Measurements from ENCODE around the gene CSNK1E.

CSNK1E gene

DNA sequence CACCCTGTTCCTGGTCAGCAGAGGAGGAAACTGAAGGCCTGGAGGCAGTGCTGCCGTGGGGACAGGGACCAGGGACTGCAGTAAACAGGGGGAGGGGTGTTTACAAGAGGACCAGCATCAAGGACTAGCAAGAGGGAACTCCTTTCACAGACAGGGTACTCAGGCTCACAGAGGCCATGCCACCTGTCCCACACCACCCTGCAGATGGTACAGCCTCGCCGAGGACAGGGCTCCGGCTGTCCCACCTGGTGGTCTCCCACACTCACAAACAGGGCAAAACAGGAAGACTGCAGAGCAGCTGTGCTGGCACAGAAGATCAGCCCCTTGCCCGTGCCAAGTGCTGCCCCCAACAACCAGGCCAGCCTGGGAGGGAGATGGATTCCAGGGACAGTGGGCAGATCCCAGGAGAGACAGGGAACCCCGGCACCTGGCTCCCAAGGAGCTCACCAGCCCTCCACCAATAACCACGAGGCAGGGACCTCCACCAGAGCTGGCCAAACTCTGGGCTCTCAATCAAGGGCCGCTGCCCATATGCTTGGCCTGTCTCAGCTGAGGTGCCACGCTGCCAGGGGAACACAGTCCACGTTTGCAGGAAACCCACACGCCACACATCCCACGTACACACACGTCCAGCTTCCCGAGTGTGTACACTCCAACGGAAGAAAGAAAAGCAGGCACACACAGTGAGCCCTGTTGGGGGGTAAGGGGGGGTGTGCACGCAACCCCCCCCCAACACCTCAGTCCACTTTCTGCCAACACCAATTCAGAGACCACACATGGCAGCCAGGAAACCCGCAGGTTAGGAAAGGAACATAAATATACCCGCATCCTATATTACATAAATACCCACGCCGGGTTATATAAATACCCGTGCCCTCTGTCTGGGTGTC is 2.1 kb downstream of the CSNK1E start:
- H3K4me3 ChIP-seq (ENCODE audit: low read depth, low read length): peak overlapping the region; percentile 94
- peaks cover 57% of the 10 kb centered on the region for H3K4me1 ChIP-seq (ENCODE audit: control insufficient read depth, insufficient read depth, low read length, unreplicated experiment)
- no peak overlapping the region for H2AFZ ChIP-seq (ENCODE audit: low read length, unreplicated experiment)
- H3K27ac ChIP-seq (ENCODE audit: low read depth, low read length): peak overlapping the region; percentile 98
- H3K36me3 ChIP-seq (ENCODE audit: insufficient read depth, low read length): peaks cover 10% of the 10 kb centered on the region; the same call in 1 of the 2 replicates
- no peaks in the 10 kb centered on the region for H3K27me3 ChIP-seq (ENCODE audit: insufficient read depth, low read length)
- peaks cover 67% of the 10 kb centered on the region for H3K79me2 ChIP-seq (ENCODE audit: control insufficient read depth, insufficient read depth, low read length, unreplicated experiment)

DNA sequence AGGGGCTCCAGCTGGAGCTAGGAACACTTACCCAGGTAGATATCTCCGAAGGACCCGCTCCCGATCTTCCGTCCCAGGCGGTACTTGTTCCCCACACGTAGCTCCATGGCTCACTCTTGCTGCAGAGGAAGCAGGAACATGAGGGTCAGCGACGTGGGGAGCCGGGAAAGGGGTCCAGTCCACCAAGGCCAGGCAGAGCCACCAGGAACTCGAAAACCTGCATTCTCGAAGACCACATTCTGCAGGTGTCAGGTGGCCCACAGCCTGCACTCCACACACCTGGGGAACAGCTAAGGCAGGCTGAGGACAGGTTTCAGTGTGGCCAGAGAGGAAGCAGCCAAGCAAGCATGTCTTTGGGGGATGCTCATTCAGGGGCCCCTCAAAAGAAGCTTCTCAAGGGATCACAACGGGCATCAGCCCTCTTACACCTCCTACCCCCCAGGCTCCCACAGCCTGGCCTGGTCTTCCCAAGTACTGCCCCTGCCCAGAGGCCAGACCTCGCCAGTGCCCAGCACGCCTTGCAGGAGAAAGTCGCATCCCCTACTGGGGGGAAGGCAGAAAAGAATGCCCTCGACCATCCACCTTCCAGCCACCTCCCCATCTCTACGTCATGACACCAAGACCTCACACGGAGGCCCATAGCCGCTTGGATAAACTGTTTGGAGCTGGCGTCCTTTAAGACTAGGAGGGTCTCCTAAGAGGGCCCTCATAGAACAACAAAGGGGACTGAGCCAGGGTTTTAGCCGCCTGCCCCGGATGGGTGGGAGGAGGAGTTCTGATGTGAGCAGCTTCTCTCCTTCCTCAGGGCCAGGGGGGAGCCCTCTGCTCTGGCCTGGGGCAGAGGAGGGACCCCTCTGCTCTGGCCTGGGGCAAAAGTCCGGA is 2.9 kb downstream of the CSNK1E start:
- Histone ChIP-seq H3K36me3 (ENCODE audit: insufficient read depth, low read length) (peaks cover 10% of the 10 kb centered on the region; the same call in 1 of the 2 replicates), H3K4me3 (ENCODE audit: low read depth, low read length) (peak overlapping the region; percentile 94), H3K4me1 (ENCODE audit: control insufficient read depth, insufficient read depth, low read length, unreplicated experiment) (peaks cover 64% of the 10 kb centered on the region)

DNA sequence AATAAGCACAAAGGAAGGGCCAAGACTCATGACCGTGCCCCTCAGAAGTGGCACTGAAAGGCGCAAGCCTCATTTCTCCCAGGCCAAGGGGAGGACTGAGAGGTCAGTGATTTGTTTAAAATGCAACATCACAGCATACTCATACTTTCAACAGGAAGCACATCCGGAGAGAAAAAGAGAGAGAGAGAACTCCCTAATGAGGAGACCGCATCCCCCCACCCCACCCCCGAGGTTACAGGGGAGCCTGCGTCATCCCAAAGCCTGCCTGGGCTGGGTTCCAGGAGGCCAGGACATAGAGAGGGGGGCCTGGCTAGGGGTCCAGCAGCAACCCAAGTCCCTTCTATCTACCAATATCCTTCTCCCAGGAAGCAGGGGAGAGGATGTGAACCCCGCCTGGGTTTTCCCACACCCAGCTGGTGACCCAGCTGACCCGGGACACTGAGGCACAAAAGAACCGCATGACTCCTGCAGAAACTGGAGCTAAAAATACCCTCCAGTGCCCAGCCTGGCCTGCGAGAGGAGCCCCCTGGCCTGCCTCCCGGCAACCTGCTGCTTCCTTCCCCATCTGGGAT is 3.8 kb downstream of the CSNK1E start:
- peak overlapping the region; percentile 94 for H3K4me3 ChIP-seq (ENCODE audit: low read depth, low read length)
- peaks cover 10% of the 10 kb centered on the region; the same call in 1 of the 2 replicates for H3K36me3 ChIP-seq (ENCODE audit: insufficient read depth, low read length)
- peak overlapping the region; percentile 98 for H3K27ac ChIP-seq (ENCODE audit: low read depth, low read length)
- H3K27me3 ChIP-seq (ENCODE audit: insufficient read depth, low read length): no peaks in the 10 kb centered on the region
- no peak overlapping the region for H2AFZ ChIP-seq (ENCODE audit: low read length, unreplicated experiment)
- peaks cover 83% of the 10 kb centered on the region for H3K79me2 ChIP-seq (ENCODE audit: control insufficient read depth, insufficient read depth, low read length, unreplicated experiment)
- H3K4me1 ChIP-seq (ENCODE audit: control insufficient read depth, insufficient read depth, low read length, unreplicated experiment): peaks cover 61% of the 10 kb centered on the region

More for the DNA sequence above, 2.9 kb downstream of the CSNK1E start:
- Histone ChIP-seq H3K27ac (ENCODE audit: low read depth, low read length) (peak overlapping the region; percentile 98), H2AFZ (ENCODE audit: low read length, unreplicated experiment) (no peak overlapping the region), H3K27me3 (ENCODE audit: insufficient read depth, low read length) (no peaks in the 10 kb centered on the region), H3K79me2 (ENCODE audit: control insufficient read depth, insufficient read depth, low read length, unreplicated experiment) (peaks cover 75% of the 10 kb centered on the region)

DNA sequence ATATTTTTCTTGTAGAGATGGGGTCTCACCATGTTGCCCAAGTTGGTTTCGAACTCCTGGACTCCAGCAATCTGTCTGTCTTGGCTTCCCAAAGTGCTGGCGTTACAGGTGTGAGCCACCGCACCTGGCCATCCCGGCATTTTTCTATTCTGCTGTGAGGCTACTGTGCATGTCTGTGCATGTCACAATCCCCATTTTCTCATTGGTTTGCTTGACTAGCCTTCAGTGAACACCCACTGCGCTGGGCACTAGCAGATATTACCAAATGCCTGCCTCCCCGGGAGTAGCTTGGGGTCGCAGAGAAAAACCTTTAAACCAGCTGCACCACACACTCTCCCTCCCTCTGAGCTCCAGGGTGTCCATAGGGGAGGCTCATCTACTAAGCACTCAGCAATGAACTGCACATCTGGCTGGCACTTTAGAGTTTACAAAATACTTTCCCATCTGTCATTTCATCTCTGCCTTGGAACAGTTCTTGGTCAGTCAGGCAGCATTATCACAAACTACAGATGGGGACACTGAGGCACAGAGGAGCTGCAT is 4.9 kb downstream of the CSNK1E start:
- H3K4me1 ChIP-seq (ENCODE audit: control insufficient read depth, insufficient read depth, low read length, unreplicated experiment): peaks cover 53% of the 10 kb centered on the region

DNA sequence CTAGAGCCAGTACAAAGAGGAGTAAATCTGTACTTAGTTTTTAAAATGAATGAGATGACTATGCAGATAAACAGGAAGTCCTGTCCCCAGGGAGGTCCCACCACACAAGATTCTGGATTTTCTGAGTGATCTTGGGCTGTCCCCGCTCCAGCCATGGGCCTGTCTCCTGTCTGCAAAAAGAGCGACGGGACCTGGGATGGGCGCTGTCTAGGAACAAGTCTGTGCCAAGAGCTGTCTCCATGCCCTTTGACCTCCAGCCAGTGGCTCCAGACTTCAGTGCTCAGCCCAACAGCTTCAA is 6.0 kb downstream of the CSNK1E start:
- H3K4me1 ChIP-seq (ENCODE audit: control insufficient read depth, insufficient read depth, low read length, unreplicated experiment): peaks cover 54% of the 10 kb centered on the region
- H3K79me2 ChIP-seq (ENCODE audit: control insufficient read depth, insufficient read depth, low read length, unreplicated experiment): peaks cover 95% of the 10 kb centered on the region
- peak overlapping the region; percentile 83 for H3K27ac ChIP-seq (ENCODE audit: low read depth, low read length)
- no peak overlapping the region for H2AFZ ChIP-seq (ENCODE audit: low read length, unreplicated experiment)
- H3K36me3 ChIP-seq (ENCODE audit: insufficient read depth, low read length): peaks cover 10% of the 10 kb centered on the region; the same call in 1 of the 2 replicates
- H3K27me3 ChIP-seq (ENCODE audit: insufficient read depth, low read length): no peaks in the 10 kb centered on the region
- H3K4me3 ChIP-seq (ENCODE audit: low read depth, low read length): peak overlapping the region; percentile 31; the same call in 1 of the 2 replicates

More for the DNA sequence above, 4.9 kb downstream of the CSNK1E start:
- H3K4me3 ChIP-seq (ENCODE audit: low read depth, low read length): peak overlapping the region; percentile 94
- H3K27ac ChIP-seq (ENCODE audit: low read depth, low read length): peak overlapping the region; percentile 98
- H2AFZ ChIP-seq (ENCODE audit: low read length, unreplicated experiment): no peak overlapping the region
- H3K36me3 ChIP-seq (ENCODE audit: insufficient read depth, low read length): peaks cover 10% of the 10 kb centered on the region; the same call in 1 of the 2 replicates
- H3K79me2 ChIP-seq (ENCODE audit: control insufficient read depth, insufficient read depth, low read length, unreplicated experiment): peaks cover 95% of the 10 kb centered on the region
- H3K27me3 ChIP-seq (ENCODE audit: insufficient read depth, low read length): no peaks in the 10 kb centered on the region

DNA sequence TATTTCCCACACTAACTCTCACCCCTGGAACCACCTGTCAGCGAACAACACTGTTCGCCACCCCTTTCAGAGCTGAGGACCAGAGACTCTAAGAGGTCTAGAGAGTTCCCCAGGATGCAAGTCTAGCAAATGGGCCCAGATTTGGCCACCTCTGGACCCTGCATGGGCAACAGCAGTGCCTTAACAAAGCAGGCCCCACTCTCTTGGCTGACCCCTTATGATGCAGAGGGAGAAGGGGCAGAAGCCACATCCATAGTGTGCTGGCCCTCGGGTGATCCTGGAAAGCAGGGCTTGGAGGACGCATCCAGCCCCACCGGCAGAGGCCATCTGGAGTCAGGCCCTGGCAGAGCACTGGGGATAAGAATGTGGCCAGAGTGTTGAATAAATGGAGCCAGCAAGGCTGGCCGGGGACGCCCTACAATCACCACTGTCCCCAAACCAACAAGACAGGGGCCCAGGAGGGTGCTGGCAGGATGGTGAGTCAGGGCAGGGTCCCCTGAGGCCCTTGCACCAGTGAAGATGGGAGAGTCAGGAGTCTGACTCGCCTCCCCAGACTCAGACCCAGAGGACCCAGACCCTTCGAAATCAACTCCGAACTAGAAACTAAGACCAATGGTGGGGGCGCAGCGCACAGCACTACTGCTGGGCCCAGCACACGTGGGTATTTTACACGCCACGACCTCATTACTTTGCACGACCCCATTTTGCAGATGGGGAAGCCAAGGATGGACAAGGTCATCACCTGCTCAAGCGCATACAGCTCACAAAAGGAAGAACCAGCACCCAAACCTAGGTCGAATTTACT is 6.5 kb downstream of the CSNK1E start:
- no peak overlapping the region for H2AFZ ChIP-seq (ENCODE audit: low read length, unreplicated experiment)
- peaks cover 59% of the 10 kb centered on the region for H3K4me1 ChIP-seq (ENCODE audit: control insufficient read depth, insufficient read depth, low read length, unreplicated experiment)
- H3K27ac ChIP-seq (ENCODE audit: low read depth, low read length): peak overlapping the region; percentile 83
- H3K36me3 ChIP-seq (ENCODE audit: insufficient read depth, low read length): peaks cover 10% of the 10 kb centered on the region; the same call in 1 of the 2 replicates
- peaks cover 95% of the 10 kb centered on the region for H3K79me2 ChIP-seq (ENCODE audit: control insufficient read depth, insufficient read depth, low read length, unreplicated experiment)
- peak overlapping the region; percentile 31; the same call in 1 of the 2 replicates for H3K4me3 ChIP-seq (ENCODE audit: low read depth, low read length)
- no peaks in the 10 kb centered on the region for H3K27me3 ChIP-seq (ENCODE audit: insufficient read depth, low read length)

DNA sequence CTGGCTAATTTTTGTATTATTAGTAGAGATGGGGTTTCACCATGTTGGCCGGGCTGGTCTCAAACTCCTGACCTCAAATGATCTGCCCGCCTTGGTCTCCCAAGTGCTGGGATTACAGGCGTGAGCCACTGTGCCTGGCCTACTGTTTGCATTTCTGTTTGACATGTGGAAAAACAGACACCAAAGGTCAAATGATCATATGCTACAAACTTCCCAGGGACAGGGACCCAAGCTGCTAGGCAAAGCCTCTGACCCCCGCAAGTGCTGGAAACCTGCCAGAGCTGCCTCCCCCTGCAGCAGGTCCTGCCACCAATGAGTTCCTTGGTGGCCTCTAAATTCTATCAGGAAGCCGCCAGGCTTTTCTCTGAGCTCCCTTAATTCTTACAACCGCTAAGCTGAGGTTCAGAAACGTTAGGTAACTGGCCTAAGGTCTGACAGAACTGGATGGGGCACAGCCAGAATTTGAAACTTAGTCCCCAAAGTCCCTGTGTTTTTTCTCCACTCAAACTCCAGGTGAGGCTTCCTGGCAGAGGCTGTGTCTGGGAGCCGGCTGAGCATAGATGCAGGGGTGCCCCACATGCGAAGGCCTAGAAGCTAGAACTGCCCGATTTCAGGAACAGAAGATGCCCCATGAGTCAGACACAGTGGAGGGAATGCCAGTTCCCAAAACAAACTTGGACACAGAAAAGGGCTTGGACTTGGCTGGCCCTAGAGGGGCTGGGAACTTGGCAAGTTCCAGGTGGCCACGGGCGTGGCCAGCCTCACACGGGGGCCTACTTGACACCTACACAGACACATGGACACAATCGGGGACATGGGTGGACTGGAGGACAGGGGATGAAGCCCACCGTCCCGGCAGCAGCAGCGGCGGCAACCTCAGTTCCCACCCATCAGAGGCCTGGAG is 7.4 kb downstream of the CSNK1E start:
- Histone ChIP-seq H2AFZ (ENCODE audit: low read length, unreplicated experiment) (no peak overlapping the region), H3K36me3 (ENCODE audit: insufficient read depth, low read length) (peaks cover 10% of the 10 kb centered on the region; the same call in 1 of the 2 replicates), H3K27ac (ENCODE audit: low read depth, low read length) (peak overlapping the region; percentile 83), H3K27me3 (ENCODE audit: insufficient read depth, low read length) (no peaks in the 10 kb centered on the region), H3K4me1 (ENCODE audit: control insufficient read depth, insufficient read depth, low read length, unreplicated experiment) (peaks cover 64% of the 10 kb centered on the region), H3K79me2 (ENCODE audit: control insufficient read depth, insufficient read depth, low read length, unreplicated experiment) (peaks cover 94% of the 10 kb centered on the region), H3K4me3 (ENCODE audit: low read depth, low read length) (peak overlapping the region; percentile 31; the same call in 1 of the 2 replicates)

DNA sequence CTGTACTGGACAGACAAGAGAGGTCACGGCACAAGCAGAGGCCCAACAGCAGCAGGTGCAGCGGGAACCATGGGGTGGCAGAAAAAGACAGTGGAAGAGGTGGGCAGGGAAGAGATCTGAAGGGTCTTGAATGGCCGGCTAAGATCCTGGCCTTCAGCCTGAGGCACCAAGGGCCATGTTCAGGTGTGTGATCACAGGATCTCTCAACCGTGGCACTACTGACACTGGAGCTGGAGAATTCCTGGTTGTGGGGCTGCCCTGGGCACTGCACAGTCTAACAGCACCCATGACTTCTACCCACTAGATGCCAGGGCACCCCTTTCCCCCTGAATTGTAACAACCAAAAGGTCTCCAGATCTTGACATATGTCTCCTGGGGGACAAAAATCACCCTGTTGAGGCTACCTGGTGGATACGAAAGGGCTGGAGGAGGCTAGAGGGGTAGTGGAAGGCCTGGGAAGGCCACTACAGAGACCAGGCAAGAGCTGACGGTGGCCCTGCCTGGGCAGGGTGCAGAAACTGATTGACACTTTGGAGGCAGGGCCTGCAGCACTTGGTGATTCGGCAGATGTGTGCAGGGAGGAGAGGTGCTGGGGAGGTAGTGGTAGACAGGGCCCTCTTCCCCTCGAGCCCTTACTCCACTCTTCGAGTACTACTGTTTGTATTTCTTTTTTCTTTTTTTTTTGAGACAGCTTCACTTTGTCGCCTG is 8.3 kb downstream of the CSNK1E start:
- no peak overlapping the region for H3K27ac ChIP-seq (ENCODE audit: low read depth, low read length)
- H3K27me3 ChIP-seq (ENCODE audit: insufficient read depth, low read length): no peaks in the 10 kb centered on the region
- no peak overlapping the region for H2AFZ ChIP-seq (ENCODE audit: low read length, unreplicated experiment)
- H3K36me3 ChIP-seq (ENCODE audit: insufficient read depth, low read length): peaks cover 10% of the 10 kb centered on the region; the same call in 1 of the 2 replicates
- H3K4me1 ChIP-seq (ENCODE audit: control insufficient read depth, insufficient read depth, low read length, unreplicated experiment): peaks cover 64% of the 10 kb centered on the region
- peaks cover 94% of the 10 kb centered on the region for H3K79me2 ChIP-seq (ENCODE audit: control insufficient read depth, insufficient read depth, low read length, unreplicated experiment)
- H3K4me3 ChIP-seq (ENCODE audit: low read depth, low read length): no peak overlapping the region
